Pancreas (tissue), 10 donors: Measurements from ENCODE around the gene ERBB2. TPM values are rescaled to one million over a fixed set of nuclear protein-coding genes. Genes with fewer than 3 reads are reported as not detected.

Experiments
- ATAC-seq, 4 donors: fragments of 200-7000 bp; cut with Tn5 transposase; one replicate each; pipeline versions ENCODE4 v1.8.0 to v1.9.1; 2020; ENCODE audit warnings: mild to moderate bottlenecking in 4 of 4, moderate library complexity in 4 of 4
- DNase-seq, 6 donors: peaks; one replicate each; pipeline ENCODE4 v3.0.0-alpha.2; 2020
- FAIRE-seq: peaks from 2 replicates; lab custom pipeline; 2012; peaks lifted over from hg19 to GRCh38; lab: Jason Lieb, UNC
- H3K27ac ChIP-seq, 4 donors: fragments of 200-600 bp; sonication (generic); 1 replicate in 3 of 4; 2 replicates in 1 of 4; pipeline versions ENCODE4 v1.5.0 to v1.8.0; 2020
- H3K27me3 ChIP-seq, 4 donors: fragments of 200-600 bp; one replicate each; pipeline ENCODE4 v1.8.0; 2021
- H3K36me3 ChIP-seq, 3 donors: fragments of 200-600 bp; sonication (generic) in 1 of 3; one replicate each; pipeline versions ENCODE4 v1.5.0 to v1.8.0; 2020 to 2021
- H3K4me1 ChIP-seq, 3 donors: fragments of 200-600 bp; one replicate each; pipeline ENCODE4 v1.8.0; 2021
- H3K4me3 ChIP-seq, 4 donors: fragments of 200-600 bp; sonication (generic) in 2 of 4; one replicate each; pipeline versions ENCODE4 v1.5.0 to v1.8.0; 2020 to 2021
- H3K9me3 ChIP-seq, 4 donors: fragments of 200-600 bp; one replicate each; pipeline ENCODE4 v1.8.0; 2021
- WGBS, 2 donors: extraction: QIAGEN DNeasy Blood & Tissue Kit; methylation state at CpG; one replicate each; pipeline ENCODE4 v1.1.7; 2013; 5-methylcytosine and 5-hydroxymethylcytosine counted together
- intact Hi-C, 3 donors: fragments of 100-400 bp; cut with DNase I; formaldehyde crosslinking; loops; one replicate each; pipeline versions ENCODE4 v1.11.1 to v1.14.2; 2022
- polyA plus RNA-seq, 2 donors: library from polyadenylated mRNA; stranded (reverse); fragments of 200-250 nt; gene quantifications; one replicate each; pipeline ENCODE4 v1.2.3, GENCODE V29; 2013
- total RNA-seq, 6 donors: library from RNA; stranded (reverse); fragmentation: NEBNext Ultra II Directional in 4 of 6; extraction: Animal tissue kit (Norgen Biotek cat#: 25700) in 4 of 6; gene quantifications; one replicate each; pipeline versions ENCODE4 v1.2.1 to v1.2.4, GENCODE V29; 2021 to 2023
- TF ChIP-seq, protein P1 (sequence below), 4 donors: fragments of 200-600 bp; sonication (generic) in 3 of 4; IDR thresholded peaks; one replicate each; pipeline versions ENCODE4 v1.5.0 to v1.8.0; 2021; ENCODE audit warnings: antibody characterized with exemption in 4 of 4
- donor health status: healthy with polysubstance abuse.
- donor health status: DM: no; HTN: no; CAD: no; lungs with moderate emphysema.
- donor health status: DM: no; HTN: no; CAD: no.
- donor health status: control.
- donor health status: control.
- donor health status: Bipolar disorder and iron deficiency.
- donor health status: DM: yes; HTN: yes; CAD: no.
- donor health status: DM: no; HTN: no; CAD: no.
- donor health status: DM: no; HTN: no; CAD: no.
- donor health status: DM: yes; HTN: yes; CAD: no.

ERBB2 gene
- total and polyA plus RNA-seq, 8 donors, result 37.2 to 78.9 (median 43.9) TPM

DNA sequence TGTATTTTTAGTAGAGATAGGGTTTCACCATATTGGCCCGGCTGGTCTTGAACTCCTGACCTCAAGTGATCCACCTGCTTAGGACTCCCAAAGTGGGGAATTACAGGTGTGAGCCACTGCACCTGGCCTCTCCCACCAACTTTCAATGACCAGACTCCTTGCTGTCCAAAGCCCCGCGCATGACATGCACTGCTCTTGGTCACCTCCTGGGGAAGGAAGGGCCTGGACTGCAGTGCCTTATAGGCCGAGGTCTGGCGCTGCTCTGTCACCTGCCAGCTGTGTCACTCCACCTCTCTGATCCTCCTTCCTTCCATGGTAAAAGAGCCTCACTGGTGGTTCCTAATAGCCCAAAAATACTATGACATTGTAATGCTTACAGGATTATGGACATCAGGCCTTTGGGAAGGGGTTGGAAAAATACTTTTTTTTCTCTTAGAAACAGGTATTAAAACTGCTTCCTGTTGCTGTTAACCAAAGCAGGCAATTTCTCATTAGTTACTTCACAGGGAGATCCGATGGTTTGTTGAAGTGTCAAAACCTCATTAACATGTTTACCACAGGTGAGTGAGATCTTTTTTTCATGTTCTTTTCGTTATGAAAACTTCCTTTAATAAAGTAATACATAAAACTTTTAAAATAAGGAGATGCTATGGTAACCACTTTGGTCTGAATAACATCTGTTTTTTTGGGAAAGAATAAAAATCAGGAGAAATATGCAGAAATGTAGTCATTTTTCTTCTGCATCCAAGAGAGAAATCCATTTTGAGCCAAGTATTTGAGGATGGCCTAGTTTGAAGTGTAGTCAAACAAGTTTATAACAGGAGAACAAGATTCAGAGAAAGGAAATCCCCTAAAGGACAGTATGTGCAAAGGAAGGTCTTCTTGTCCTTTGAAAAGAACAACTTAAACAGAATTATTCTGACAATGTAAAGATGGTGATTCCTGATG is 73.4 kb downstream of the ERBB2 start:
- no peak overlapping the region for H3K27ac ChIP-seq
- intact Hi-C loops, result no loop called here

DNA sequence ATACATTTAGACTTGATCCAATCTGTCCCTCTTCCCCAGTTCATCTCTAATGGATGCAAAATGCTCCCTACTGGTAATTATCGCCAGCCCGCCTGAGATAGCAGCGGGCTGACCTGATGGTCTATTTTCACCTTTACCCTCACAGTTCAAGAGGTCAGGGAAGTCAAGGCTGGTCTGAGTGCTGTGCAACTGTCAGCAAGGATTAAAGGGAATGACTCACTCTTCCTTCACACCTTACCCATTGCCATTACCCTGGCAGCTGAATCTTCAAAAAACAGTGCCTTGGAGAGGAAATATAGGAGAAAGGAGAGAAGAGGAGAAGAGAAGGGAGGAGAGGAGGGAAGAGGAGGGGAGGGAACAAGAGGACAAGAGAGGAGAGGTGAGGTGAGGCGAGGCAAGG is 74.2 kb downstream of the ERBB2 start:
- H3K4me3 ChIP-seq, result no peak overlapping the region
- H3K4me1 ChIP-seq, result no peaks in the 10 kb centered on the region
- intact Hi-C loops, result no loop called here
- no peak for ATAC-seq
- peaks cover 0 to 5% (median 0%) of the 10 kb centered on the region in 4 donors for H3K27me3 ChIP-seq
- TF ChIP-seq, protein P1, sequence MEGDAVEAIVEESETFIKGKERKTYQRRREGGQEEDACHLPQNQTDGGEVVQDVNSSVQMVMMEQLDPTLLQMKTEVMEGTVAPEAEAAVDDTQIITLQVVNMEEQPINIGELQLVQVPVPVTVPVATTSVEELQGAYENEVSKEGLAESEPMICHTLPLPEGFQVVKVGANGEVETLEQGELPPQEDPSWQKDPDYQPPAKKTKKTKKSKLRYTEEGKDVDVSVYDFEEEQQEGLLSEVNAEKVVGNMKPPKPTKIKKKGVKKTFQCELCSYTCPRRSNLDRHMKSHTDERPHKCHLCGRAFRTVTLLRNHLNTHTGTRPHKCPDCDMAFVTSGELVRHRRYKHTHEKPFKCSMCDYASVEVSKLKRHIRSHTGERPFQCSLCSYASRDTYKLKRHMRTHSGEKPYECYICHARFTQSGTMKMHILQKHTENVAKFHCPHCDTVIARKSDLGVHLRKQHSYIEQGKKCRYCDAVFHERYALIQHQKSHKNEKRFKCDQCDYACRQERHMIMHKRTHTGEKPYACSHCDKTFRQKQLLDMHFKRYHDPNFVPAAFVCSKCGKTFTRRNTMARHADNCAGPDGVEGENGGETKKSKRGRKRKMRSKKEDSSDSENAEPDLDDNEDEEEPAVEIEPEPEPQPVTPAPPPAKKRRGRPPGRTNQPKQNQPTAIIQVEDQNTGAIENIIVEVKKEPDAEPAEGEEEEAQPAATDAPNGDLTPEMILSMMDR (IDR thresholded peaks at IDR 0.05), result no peak
- 87 to 90% methylated on average over 4 of the region's 4 CpGs for WGBS, 2 donors
- DNase-seq, result no peak
- H3K27ac ChIP-seq, result no peak overlapping the region
- H3K36me3 ChIP-seq, result no peaks in the 10 kb centered on the region
- H3K9me3 ChIP-seq, result no peaks in the 10 kb centered on the region
- no peak for FAIRE-seq

More for the DNA sequence above, 73.4 kb downstream of the ERBB2 start:
- ATAC-seq (no peak), FAIRE-seq (no peak), DNase-seq (no peak)
- Histone ChIP-seq H3K36me3 (no peaks in the 10 kb centered on the region), H3K27me3 (peaks cover 0 to 5% (median 0%) of the 10 kb centered on the region in 4 donors), H3K4me1 (no peaks in the 10 kb centered on the region), H3K9me3 (no peaks in the 10 kb centered on the region), H3K4me3 (no peak overlapping the region)
- 81 to 83% methylated on average over 7 of the region's 7 CpGs for WGBS, 2 donors
- TF ChIP-seq, protein P1 (IDR thresholded peaks at IDR 0.05), result no peak

- intact Hi-C loops, result no loop called here
- FAIRE-seq, result no peak
- Histone ChIP-seq H3K27me3 (peaks cover 0 to 5% (median 0%) of the 10 kb centered on the region in 4 donors), H3K4me3 (no peak overlapping the region), H3K4me1 (no peaks in the 10 kb centered on the region), H3K36me3 (no peaks in the 10 kb centered on the region), H3K27ac (no peak overlapping the region), H3K9me3 (no peaks in the 10 kb centered on the region)
- no peak for DNase-seq
- no peak for ATAC-seq
- 70 to 79% methylated on average over 2 of the region's 2 CpGs for WGBS, 2 donors
- TF ChIP-seq, protein P1 (IDR thresholded peaks at IDR 0.05), result no peak
These were observed 75.2 kb downstream of the ERBB2 start for GRCh38 chr17:39775031-39775430.

DNA sequence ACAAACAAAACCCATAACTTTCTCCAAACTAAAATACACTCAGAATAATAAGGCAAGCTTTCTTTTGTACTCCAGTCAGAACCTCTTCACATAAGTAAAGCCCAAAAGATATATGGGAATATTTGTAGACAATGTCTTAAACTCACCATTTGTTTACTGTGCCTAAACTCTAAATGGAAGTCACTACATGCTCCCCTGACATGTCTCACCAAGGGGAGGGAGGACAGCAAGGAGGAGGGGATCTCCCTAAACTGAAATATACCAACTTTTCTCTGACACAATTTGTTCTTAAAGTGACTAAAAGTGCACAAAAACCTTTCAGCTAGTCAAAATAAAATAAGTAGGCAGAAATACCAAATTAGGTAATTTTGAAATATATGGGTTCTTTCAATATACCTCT is 76.4 kb downstream of the ERBB2 start:
- FAIRE-seq (no peak), ATAC-seq (no peak), DNase-seq (no peak)
- Histone ChIP-seq H3K27me3 (peaks cover 0 to 5% (median 0%) of the 10 kb centered on the region in 4 donors), H3K4me1 (peaks cover 0 to 3% (median 0%) of the 10 kb centered on the region in 3 donors), H3K4me3 (no peak overlapping the region), H3K9me3 (no peaks in the 10 kb centered on the region), H3K27ac (no peak overlapping the region), H3K36me3 (no peaks in the 10 kb centered on the region)
- intact Hi-C loops, result no loop called here
- TF ChIP-seq, protein P1 (IDR thresholded peaks at IDR 0.05), result no peak
